Measurements from ENCODE around the gene KRTAP19-3.

KRTAP19-3 gene

GRCh38 chr21:30478004-30478403 is 13.8 kb downstream of the KRTAP19-3 start:
- WGBS, 2 experiments (ENCODE audit: insufficient coverage in 2 of 2): 57 to 68% methylated on average over 3 of the region's 3 CpGs
- H3K36me3 ChIP-seq (ENCODE audit: control insufficient read depth, insufficient read depth, low read length): no peaks in the 10 kb centered on the region
- H3K9me3 ChIP-seq (ENCODE audit: control insufficient read depth, low read length): no peaks in the 10 kb centered on the region
- H3K27ac ChIP-seq (ENCODE audit: low read depth, low read length, severe bottlenecking): no peak overlapping the region
- no peaks in the 10 kb centered on the region for H3K4me1 ChIP-seq (ENCODE audit: control insufficient read depth, insufficient read depth, low read length, poor library complexity, severe bottlenecking)
- H3K4me3 ChIP-seq (ENCODE audit: extremely low read depth, insufficient read depth, low read length, poor library complexity, severe bottlenecking): no peak overlapping the region

- Histone ChIP-seq H3K9me3 (ENCODE audit: control insufficient read depth, low read length) (no peaks in the 10 kb centered on the region), H3K4me3 (ENCODE audit: extremely low read depth, insufficient read depth, low read length, poor library complexity, severe bottlenecking) (no peak overlapping the region), H3K4me1 (ENCODE audit: control insufficient read depth, insufficient read depth, low read length, poor library complexity, severe bottlenecking) (no peaks in the 10 kb centered on the region), H3K36me3 (ENCODE audit: control insufficient read depth, insufficient read depth, low read length) (no peaks in the 10 kb centered on the region), H3K27ac (ENCODE audit: low read depth, low read length, severe bottlenecking) (no peak overlapping the region)
- WGBS, 2 experiments (ENCODE audit: insufficient coverage in 2 of 2): no CpG with 5 or more reads among the region's 6 CpGs
Observed at GRCh38 chr21:30468900-30469714, 22.7 kb downstream of the KRTAP19-3 start.

- Histone ChIP-seq H3K36me3 (ENCODE audit: control insufficient read depth, insufficient read depth, low read length) (no peaks in the 10 kb centered on the region), H3K4me3 (ENCODE audit: extremely low read depth, insufficient read depth, low read length, poor library complexity, severe bottlenecking) (no peak overlapping the region), H3K4me1 (ENCODE audit: control insufficient read depth, insufficient read depth, low read length, poor library complexity, severe bottlenecking) (no peaks in the 10 kb centered on the region), H3K27ac (ENCODE audit: low read depth, low read length, severe bottlenecking) (no peak overlapping the region), H3K9me3 (ENCODE audit: control insufficient read depth, low read length) (no peaks in the 10 kb centered on the region)
- no CpG with 5 or more reads among the region's 3 CpGs for whole genome bisulfite sequencing, 2 experiments (ENCODE audit: insufficient coverage in 2 of 2)
Observed at GRCh38 chr21:30463713-30464112, 28.1 kb downstream of the KRTAP19-3 start.

- no peak overlapping the region for H3K27ac ChIP-seq (ENCODE audit: low read depth, low read length, severe bottlenecking)
- no peaks in the 10 kb centered on the region for H3K36me3 ChIP-seq (ENCODE audit: control insufficient read depth, insufficient read depth, low read length)
- H3K4me1 ChIP-seq (ENCODE audit: control insufficient read depth, insufficient read depth, low read length, poor library complexity, severe bottlenecking): no peaks in the 10 kb centered on the region
- no peak overlapping the region for H3K4me3 ChIP-seq (ENCODE audit: extremely low read depth, insufficient read depth, low read length, poor library complexity, severe bottlenecking)
- no CpG with 5 or more reads among the region's 3 CpGs for WGBS, 2 experiments (ENCODE audit: insufficient coverage in 2 of 2)
- no peaks in the 10 kb centered on the region for H3K9me3 ChIP-seq (ENCODE audit: control insufficient read depth, low read length)
Observed at GRCh38 chr21:30448514-30448913, 43.3 kb downstream of the KRTAP19-3 start.

DNA sequence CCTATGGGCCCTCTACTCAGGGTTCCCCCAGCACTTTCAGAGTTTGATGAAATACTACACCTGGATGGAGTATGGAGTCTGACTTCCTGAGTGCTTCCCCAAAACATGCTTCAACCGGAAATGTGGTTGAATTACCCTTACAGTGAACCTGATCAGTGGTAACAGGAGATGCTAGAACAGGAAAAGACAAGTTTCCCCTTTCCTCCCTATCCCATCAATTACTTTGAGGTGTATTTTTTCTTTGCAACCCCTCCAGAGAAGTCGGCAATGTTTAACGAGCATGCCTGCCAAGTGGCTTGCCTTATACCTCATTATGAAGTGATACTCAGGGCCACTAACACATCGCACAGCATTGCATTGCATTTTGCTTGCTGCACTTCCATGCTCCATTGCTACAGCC is 44.8 kb downstream of the KRTAP19-3 start:
- Histone ChIP-seq H3K9me3 (ENCODE audit: control insufficient read depth, low read length) (no peaks in the 10 kb centered on the region), H3K27ac (ENCODE audit: low read depth, low read length, severe bottlenecking) (no peak overlapping the region), H3K4me1 (ENCODE audit: control insufficient read depth, insufficient read depth, low read length, poor library complexity, severe bottlenecking) (no peaks in the 10 kb centered on the region), H3K4me3 (ENCODE audit: extremely low read depth, insufficient read depth, low read length, poor library complexity, severe bottlenecking) (no peak overlapping the region), H3K36me3 (ENCODE audit: control insufficient read depth, insufficient read depth, low read length) (no peaks in the 10 kb centered on the region)
- 75 to 81% methylated on average over 3 of the region's 4 CpGs for WGBS, 2 experiments (ENCODE audit: insufficient coverage in 2 of 2)

DNA sequence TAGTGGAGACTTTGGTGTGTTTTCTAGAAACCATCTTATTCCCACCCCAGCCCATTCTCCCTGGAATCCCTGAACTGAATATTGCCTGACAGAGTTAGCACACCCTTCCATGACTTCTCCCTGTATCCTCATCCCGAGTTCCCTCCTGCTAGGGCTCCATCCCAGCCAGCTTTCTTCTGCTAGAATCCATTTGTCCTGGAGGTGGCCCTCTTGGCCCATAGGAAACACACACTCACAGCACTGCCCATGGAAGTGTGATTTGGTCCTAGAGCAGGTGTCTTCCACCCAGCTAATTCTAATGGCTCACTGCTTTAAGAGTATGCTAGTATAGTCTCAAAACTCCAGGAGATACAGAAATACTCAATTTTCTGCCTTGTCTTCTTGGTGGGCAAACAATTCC is 47.6 kb downstream of the KRTAP19-3 start:
- 64% methylated on average over 1 of the region's 1 CpG; no CpG with 5 or more reads in 1 of the 2 experiments for WGBS, 2 experiments (ENCODE audit: insufficient coverage in 2 of 2)
- no peaks in the 10 kb centered on the region for H3K36me3 ChIP-seq (ENCODE audit: control insufficient read depth, insufficient read depth, low read length)
- no peak overlapping the region for H3K4me3 ChIP-seq (ENCODE audit: extremely low read depth, insufficient read depth, low read length, poor library complexity, severe bottlenecking)

GRCh38 chr21:30443226-30443625 is 48.6 kb downstream of the KRTAP19-3 start:
- Histone ChIP-seq H3K27ac (ENCODE audit: low read depth, low read length, severe bottlenecking) (no peak overlapping the region), H3K36me3 (ENCODE audit: control insufficient read depth, insufficient read depth, low read length) (no peaks in the 10 kb centered on the region), H3K9me3 (ENCODE audit: control insufficient read depth, low read length) (no peaks in the 10 kb centered on the region), H3K4me1 (ENCODE audit: control insufficient read depth, insufficient read depth, low read length, poor library complexity, severe bottlenecking) (no peaks in the 10 kb centered on the region), H3K4me3 (ENCODE audit: extremely low read depth, insufficient read depth, low read length, poor library complexity, severe bottlenecking) (no peak overlapping the region)

More for the DNA sequence above, 47.6 kb downstream of the KRTAP19-3 start:
- Histone ChIP-seq H3K4me1 (ENCODE audit: control insufficient read depth, insufficient read depth, low read length, poor library complexity, severe bottlenecking) (no peaks in the 10 kb centered on the region), H3K27ac (ENCODE audit: low read depth, low read length, severe bottlenecking) (no peak overlapping the region), H3K9me3 (ENCODE audit: control insufficient read depth, low read length) (no peaks in the 10 kb centered on the region)

All from mesodermal cell (in vitro differentiated cells).